HG02943 (cell line): ENCODE results near the gene ENPP7.

ENCODE experiments used
- ATAC-seq: cut with Tn5 transposase; IDR thresholded peaks from one replicate; pipeline ENCODE4 v1.9.1; 2021; ENCODE audit warnings: mild to moderate bottlenecking, low read depth, moderate library complexity; ENCODE audit not compliant: unreplicated experiment

Gene ENPP7

GRCh38 chr17:79702034-79702433, 28.7 kb upstream of the ENPP7 start:
- no peak for ATAC-seq

GRCh38 chr17:79702550-79703236, 28.1 kb upstream of the ENPP7 start:
- ATAC-seq = no peak

GRCh38 chr17:79704691-79705090, 26.1 kb upstream of the ENPP7 start:
- ATAC-seq = no peak

- no peak for ATAC-seq
Observed at GRCh38 chr17:79705674-79706073, 25.1 kb upstream of the ENPP7 start.

- no peak for ATAC-seq
Observed at GRCh38 chr17:79706931-79707850, 23.6 kb upstream of the ENPP7 start.

- no peak for ATAC-seq
Observed at GRCh38 chr17:79707931-79708891, 22.5 kb upstream of the ENPP7 start.

GRCh38 chr17:79711715-79712305, 18.9 kb upstream of the ENPP7 start:
- ATAC-seq = no peak

GRCh38 chr17:79713391-79713790, 17.4 kb upstream of the ENPP7 start:
- ATAC-seq = no peak

- ATAC-seq = no peak
Observed at GRCh38 chr17:79714176-79715097, 16.3 kb upstream of the ENPP7 start.

- no peak for ATAC-seq
Observed at GRCh38 chr17:79715098-79715942, 15.4 kb upstream of the ENPP7 start.

- no peak for ATAC-seq
Observed at GRCh38 chr17:79715943-79716797, 14.6 kb upstream of the ENPP7 start.

GRCh38 chr17:79720705-79721292, 9.9 kb upstream of the ENPP7 start:
- no peak for ATAC-seq

- ATAC-seq = no peak
Observed at GRCh38 chr17:79721993-79722671, 8.6 kb upstream of the ENPP7 start.

GRCh38 chr17:79722787-79723186, 8.0 kb upstream of the ENPP7 start:
- no peak for ATAC-seq

GRCh38 chr17:79728169-79728907, 2.4 kb upstream of the ENPP7 start:
- ATAC-seq = no peak
